ENCODE data around the gene MCL1.

Gene MCL1

DNA sequence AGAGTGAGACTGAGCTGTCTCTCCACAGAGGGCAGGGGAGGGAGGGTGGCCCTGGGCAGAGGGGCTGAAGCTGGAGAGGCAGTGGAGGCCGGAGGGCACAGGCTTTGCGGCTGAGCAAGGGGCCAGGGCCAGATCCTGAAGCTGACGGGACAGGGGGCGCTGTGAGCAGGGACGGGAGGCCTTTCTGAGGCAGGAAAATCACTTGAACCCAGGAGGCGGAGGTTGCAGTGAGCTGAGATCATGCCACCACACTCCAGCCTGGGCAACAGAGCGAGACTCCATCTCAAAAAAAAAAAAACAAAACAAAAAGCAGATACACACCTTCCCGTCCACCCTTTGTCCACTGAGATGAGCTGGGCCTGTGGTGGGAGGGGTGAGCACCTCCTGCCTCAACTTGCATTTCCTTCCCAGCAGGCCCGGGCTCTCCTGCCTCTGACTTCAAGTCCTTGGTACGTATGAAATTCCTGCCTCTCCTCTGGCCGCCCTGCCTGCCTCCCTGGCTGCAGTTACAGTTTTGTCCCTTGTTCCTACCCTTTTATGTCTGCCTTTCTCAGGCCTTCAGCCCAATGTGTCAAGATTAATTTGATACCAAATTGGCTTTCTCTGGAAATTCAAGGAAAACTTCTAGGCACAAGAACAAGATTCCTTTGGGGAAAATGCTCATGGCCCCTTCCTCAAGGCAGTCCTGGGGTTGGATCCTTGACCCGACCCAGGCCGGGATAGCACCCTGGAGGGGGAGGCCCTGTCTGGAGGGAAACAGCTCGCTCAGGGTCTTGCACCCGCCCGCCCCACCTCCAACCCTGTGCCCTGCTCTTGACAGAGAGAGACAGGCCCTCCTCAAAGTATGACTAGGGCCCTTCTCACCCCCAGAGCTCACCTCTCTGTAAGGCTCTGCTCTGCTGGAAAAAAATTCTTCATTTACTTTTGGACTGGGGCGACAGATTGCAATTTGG, 41.4 kb downstream of the MCL1 start:
- DNase-seq (ENCODE audit: low read depth, low spot score) = no peak

DNA sequence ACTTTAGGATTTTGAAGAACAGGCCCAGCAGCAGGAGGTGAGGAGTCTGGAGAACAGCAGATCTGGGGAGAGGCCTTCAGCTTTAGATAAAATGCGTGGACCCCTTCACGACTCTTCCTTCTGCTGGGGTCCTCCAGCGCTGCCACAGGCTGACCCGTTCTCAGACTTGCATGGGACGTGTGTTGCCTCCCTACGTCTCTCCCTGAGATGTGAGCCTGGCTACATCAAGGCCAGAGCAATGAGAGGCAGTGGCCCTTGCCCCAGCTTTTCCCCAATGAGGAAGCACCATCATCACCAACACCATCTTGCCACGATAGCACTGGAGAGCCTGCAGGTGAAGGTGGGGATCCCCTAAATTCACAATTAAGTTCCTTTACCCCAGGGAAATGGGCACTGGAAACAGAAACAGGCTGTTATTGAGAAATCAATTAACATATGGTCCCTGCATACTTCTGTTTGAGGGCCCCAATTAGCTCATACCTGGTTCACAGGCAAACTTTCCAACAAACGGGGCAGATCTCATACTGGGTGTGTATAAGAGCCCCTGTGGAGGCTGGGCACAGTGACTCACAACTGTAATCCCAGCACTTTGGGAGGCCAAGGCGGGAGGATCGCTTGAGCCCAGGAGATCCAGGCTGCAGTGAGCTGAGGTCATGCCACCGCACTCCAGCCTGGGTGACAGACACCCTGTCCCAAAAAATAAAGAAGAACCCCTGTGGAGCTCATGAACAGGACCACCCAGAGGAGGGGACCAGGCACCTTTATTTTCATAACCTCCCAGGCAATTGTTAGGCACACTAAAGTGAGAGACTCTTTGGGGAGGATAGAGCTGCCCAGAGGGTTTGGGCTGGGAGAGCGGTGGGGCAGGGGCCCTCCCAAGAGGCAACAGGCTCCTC, 42.3 kb downstream of the MCL1 start:
- DNase-seq (ENCODE audit: low read depth, low spot score) = no peak

DNA sequence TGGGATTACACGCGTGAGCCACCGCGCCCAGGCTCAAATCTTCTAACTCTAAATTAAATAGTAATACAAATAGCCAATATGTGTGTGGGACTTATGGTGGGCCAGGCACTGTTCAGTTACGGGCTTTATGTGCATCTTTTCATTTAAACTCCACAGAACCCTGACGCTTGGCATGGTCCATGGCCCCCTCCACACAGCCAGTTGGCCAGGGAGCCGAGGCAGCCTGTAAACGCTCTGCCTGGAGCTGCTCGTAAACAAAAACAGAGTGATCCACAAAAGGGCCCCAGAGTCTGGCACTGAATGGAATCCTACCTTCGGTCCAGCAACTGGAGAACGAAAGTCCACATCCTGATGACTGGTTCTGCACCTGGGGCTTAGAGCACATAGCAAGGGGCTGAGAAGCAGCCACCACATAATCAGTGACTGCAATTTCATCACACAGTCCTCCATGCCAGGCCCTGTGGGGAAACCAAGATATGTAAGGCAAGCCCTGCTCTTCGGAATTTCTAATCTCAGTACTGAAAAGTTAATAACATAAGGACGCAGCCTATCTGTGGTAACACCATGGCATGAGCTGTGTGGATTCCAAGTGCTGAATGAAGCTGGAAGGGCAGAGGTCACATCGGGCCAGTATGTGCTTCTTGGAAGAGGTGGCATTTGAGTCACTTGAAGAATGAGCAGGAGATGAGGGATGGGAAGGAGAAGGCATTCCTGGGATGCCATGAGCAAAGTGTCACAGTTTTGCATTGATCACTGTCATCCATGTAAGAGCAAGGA, 43.7 kb downstream of the MCL1 start:
- DNase-seq (ENCODE audit: low read depth, low spot score) = no peak

DNA sequence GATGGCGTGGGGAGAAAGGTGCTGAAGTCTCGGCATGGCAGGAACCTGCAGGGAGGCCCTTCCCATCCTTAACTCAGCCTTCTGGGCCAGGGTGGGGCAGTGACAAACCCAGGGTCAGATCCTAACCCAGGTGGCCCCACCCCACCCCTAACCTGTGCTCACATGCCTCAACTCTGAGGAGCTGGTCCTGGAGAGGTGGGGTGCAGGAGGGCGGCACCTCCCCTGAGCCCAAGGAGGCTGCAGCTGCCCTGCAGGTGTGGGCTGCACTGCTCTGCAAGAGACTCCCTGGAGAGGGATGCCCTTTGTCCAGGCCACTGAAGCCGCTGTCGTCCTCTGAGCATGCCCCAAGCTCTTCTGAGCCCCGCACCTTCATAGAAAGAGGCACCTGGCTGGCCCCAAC, 45.4 kb downstream of the MCL1 start:
- DNase-seq (ENCODE audit: low read depth, low spot score) = no peak

GRCh38 chr1:150532860-150533259, 46.5 kb downstream of the MCL1 start:
- DNase-seq (ENCODE audit: low read depth, low spot score) = no peak

GRCh38 chr1:150530491-150531159, 48.8 kb downstream of the MCL1 start:
- DNase-seq (ENCODE audit: low read depth, low spot score) = no peak

DNA sequence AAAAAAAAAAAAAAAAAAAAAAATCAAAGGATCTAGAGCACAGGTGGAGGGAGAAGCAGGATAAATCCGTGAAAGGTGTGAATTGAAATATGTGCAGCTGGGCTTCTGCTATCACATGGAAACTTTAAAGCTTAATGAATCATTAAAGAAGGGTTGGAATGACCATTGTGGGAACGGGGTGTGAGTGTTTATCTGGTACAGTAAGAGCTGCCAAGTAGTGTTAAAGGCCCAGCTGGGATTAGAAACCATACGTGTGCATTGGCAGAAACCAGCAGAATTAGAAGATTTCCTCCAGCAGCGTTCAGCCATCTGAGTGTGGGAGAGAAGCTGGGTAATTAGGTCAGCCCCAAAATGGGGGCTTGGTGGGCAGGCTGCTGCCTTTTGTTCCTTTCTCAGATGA, 50.4 kb downstream of the MCL1 start:
- no peak for DNase-seq (ENCODE audit: low read depth, low spot score)

- DNase-seq (ENCODE audit: low read depth, low spot score) = no peak
Measured at GRCh38 chr1:150528196-150528595, 51.2 kb downstream of the MCL1 start.

GRCh38 chr1:150525348-150525747, 54.1 kb downstream of the MCL1 start:
- no peak for DNase-seq (ENCODE audit: low read depth, low spot score)
